Vagina (tissue), 2 donors: ENCODE results near the gene FHIT. TPM values are rescaled to one million over a fixed set of nuclear protein-coding genes. Genes with fewer than 3 reads are reported as not detected.

Experiments
- DNase-seq, 2 donors: peaks; one replicate each; pipeline ENCODE4 v3.0.0-alpha.2; 2017; ENCODE audit errors: extremely low spot score in 2 of 2
- H3K27ac ChIP-seq: fragments of 200-600 bp; sonication (generic); one replicate; pipeline ENCODE4 v1.5.1; 2019
- H3K27me3 ChIP-seq: fragments of 200-600 bp; sonication (generic); one replicate; pipeline ENCODE4 v1.5.1; 2019
- H3K36me3 ChIP-seq, 2 donors: fragments of 200-600 bp; sonication (generic); one replicate each; pipeline ENCODE4 v1.5.1; 2017 to 2019
- H3K4me1 ChIP-seq: fragments of 200-600 bp; sonication (generic); one replicate; pipeline ENCODE4 v1.5.1; 2019
- H3K4me3 ChIP-seq, 2 donors: fragments of 200-600 bp; sonication (generic); 1 replicate in 1 of 2; 2 replicates in 1 of 2; pipeline ENCODE4 v1.5.1; 2016 to 2019
- H3K9me3 ChIP-seq: fragments of 200-600 bp; sonication (generic); one replicate; pipeline ENCODE4 v1.5.1; 2019
- POLR2A ChIP-seq, 2 donors: fragments of 450-650 bp; IDR thresholded peaks; one replicate each; pipeline ENCODE4 v1.6.1; 2017; ENCODE audit warnings: antibody characterized with exemption in 2 of 2, mild to moderate bottlenecking in 2 of 2, moderate library complexity in 2 of 2
- POLR2AphosphoS5 ChIP-seq, 2 donors: sonication (generic); formaldehyde crosslinking; IDR thresholded peaks; one replicate each; pipeline ENCODE4 v1.9.0; 2017; ENCODE audit warnings: antibody characterized with exemption in 2 of 2, mild to moderate bottlenecking in 2 of 2, low read depth in 1 of 2; ENCODE audit not compliant: insufficient read depth in 1 of 2
- intact Hi-C: fragments of 100-400 bp; cut with DNase I; formaldehyde crosslinking; loops from one replicate; pipeline ENCODE4 v1.15.1; 2023
- total RNA-seq: library from RNA; depleted of rRNA; stranded (reverse); fragments of >200 nt; gene quantifications from one replicate; pipeline ENCODE4 v1.2.3, GENCODE V29; 2016
- TF ChIP-seq, protein P1 (sequence below), 3 experiments: fragments of 450-650 bp in 2 of 3; fragments of 200-600 bp in 1 of 3; sonication (generic) in 1 of 3; IDR thresholded peaks; one replicate each; pipeline ENCODE4 v1.5.1; 2017 to 2019; ENCODE audit warnings: antibody characterized with exemption in 3 of 3, mild to moderate bottlenecking in 2 of 3, moderate library complexity in 2 of 3

FHIT gene
- total RNA-seq, 1 donor from 2014 or later: 7.9 TPM

DNA sequence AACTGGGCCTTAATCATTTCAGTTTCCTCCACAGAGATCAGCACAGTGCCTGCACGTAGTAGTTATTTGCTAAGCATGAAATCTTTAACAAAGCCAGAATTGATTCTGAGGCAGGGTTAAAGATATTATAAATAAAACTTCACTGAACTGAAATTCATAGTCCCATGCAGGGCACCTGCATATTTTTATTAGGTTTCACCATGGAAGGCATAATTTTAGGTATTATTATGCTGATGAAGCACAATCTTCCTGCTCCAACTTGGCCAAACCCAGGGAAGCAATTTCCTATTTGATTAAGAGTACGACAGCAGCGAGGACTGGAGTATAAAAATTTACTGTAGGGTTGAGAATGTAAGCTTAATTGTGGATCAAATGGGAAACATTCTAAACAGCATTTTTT is 1131.0 kb downstream of the FHIT start:
- TF ChIP-seq POLR2A (IDR thresholded peaks at IDR 0.05) (no peak), POLR2AphosphoS5 (IDR thresholded peaks at IDR 0.05; ENCODE audit: insufficient read depth in 1 of 2, low read depth in 1 of 2) (no peak)
- TF ChIP-seq, protein P1, sequence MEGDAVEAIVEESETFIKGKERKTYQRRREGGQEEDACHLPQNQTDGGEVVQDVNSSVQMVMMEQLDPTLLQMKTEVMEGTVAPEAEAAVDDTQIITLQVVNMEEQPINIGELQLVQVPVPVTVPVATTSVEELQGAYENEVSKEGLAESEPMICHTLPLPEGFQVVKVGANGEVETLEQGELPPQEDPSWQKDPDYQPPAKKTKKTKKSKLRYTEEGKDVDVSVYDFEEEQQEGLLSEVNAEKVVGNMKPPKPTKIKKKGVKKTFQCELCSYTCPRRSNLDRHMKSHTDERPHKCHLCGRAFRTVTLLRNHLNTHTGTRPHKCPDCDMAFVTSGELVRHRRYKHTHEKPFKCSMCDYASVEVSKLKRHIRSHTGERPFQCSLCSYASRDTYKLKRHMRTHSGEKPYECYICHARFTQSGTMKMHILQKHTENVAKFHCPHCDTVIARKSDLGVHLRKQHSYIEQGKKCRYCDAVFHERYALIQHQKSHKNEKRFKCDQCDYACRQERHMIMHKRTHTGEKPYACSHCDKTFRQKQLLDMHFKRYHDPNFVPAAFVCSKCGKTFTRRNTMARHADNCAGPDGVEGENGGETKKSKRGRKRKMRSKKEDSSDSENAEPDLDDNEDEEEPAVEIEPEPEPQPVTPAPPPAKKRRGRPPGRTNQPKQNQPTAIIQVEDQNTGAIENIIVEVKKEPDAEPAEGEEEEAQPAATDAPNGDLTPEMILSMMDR (IDR thresholded peaks at IDR 0.05): no peak
- H3K27me3 ChIP-seq: no peaks in the 10 kb centered on the region
- H3K36me3 ChIP-seq: no peaks in the 10 kb centered on the region
- H3K4me3 ChIP-seq: no peak overlapping the region
- H3K4me1 ChIP-seq: no peaks in the 10 kb centered on the region
- DNase-seq: no peak
- no peak overlapping the region for H3K27ac ChIP-seq
- H3K9me3 ChIP-seq: no peaks in the 10 kb centered on the region
- intact Hi-C loops: no loop called here

DNA sequence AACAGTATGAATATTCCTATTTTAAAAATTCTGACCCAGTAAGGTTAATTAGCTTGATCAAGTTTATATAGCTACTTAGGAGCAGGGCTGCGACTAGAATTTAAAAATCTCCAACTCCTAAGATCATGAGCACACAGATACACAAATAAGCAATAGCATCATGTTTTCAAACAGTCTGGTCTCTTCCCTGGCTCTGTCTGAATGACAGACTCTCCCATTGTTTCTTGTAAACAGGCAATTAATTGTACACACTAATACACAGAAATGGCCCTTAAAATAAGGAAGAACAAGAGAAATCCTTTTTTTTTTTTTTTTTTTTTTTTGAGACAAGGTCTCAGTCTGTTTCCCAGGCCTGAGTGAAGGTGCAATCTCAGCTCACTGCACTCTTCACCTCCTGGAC is 1137.1 kb downstream of the FHIT start:
- Histone ChIP-seq H3K27me3 (no peaks in the 10 kb centered on the region), H3K4me1 (no peaks in the 10 kb centered on the region), H3K27ac (no peak overlapping the region), H3K36me3 (no peaks in the 10 kb centered on the region), H3K4me3 (no peak overlapping the region), H3K9me3 (no peaks in the 10 kb centered on the region)
- no peak for DNase-seq
- intact Hi-C loops: no loop called here
- TF ChIP-seq, protein P1 (IDR thresholded peaks at IDR 0.05): no peak

DNA sequence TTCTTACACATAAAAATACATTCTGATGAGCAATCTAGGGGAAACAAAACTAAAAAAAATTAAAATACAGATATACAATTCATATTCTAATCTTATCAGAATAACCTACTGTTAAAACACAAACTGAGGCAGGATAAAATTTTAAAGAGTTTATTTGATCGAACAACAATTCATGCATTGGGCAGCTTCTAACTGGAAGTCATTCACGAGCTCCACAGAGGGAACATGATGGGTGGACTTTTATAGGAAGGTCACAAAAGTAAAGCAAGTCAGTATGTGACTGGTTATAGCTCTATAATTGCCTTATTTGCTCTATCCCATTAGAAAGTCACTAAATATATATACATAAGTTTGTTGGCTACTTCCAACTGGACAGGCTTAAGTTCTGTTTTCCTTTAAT is 1144.0 kb downstream of the FHIT start:
- Histone ChIP-seq H3K36me3 (no peaks in the 10 kb centered on the region), H3K4me3 (no peak overlapping the region), H3K9me3 (no peaks in the 10 kb centered on the region), H3K4me1 (no peaks in the 10 kb centered on the region), H3K27me3 (no peaks in the 10 kb centered on the region), H3K27ac (no peak overlapping the region)
- intact Hi-C loops: no loop called here
- no peak for DNase-seq
- TF ChIP-seq POLR2AphosphoS5 (IDR thresholded peaks at IDR 0.05; ENCODE audit: insufficient read depth in 1 of 2, low read depth in 1 of 2) (no peak), POLR2A (IDR thresholded peaks at IDR 0.05) (no peak)
- TF ChIP-seq, protein P1 (IDR thresholded peaks at IDR 0.05): no peak

- H3K4me1 ChIP-seq: no peaks in the 10 kb centered on the region
- no peak overlapping the region for H3K27ac ChIP-seq
- H3K27me3 ChIP-seq: no peaks in the 10 kb centered on the region
- TF ChIP-seq POLR2A (IDR thresholded peaks at IDR 0.05): no peak
- no peak for TF ChIP-seq POLR2AphosphoS5 (IDR thresholded peaks at IDR 0.05; ENCODE audit: insufficient read depth in 1 of 2, low read depth in 1 of 2)
- TF ChIP-seq, protein P1 (IDR thresholded peaks at IDR 0.05): no peak
- no peak overlapping the region for H3K4me3 ChIP-seq
- intact Hi-C loops: no loop called here
- H3K36me3 ChIP-seq: no peaks in the 10 kb centered on the region
- no peaks in the 10 kb centered on the region for H3K9me3 ChIP-seq
- no peak for DNase-seq
Measured at GRCh38 chr3:60102154-60102553, 1149.1 kb downstream of the FHIT start.

DNA sequence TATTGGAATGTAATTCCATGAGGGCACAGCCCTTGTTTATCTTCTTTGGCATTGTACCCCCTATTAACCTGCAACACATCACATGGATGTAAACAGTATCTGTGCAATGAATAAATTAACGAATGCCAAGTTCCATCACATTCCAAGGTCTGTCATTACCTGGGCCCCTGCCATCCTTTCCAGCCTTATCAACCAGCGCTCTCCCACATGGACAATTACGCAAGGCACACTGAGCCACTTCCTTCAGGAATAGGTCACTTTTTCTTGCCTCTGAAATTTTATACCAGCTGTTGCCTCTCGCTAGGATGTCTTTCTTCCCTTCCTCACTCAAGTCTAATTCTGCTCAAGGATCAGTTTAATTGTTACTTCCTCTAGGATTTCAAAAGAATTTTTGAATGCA is 1149.6 kb downstream of the FHIT start:
- no peak for DNase-seq
- Histone ChIP-seq H3K36me3 (no peaks in the 10 kb centered on the region), H3K27ac (no peak overlapping the region), H3K4me3 (no peak overlapping the region), H3K9me3 (no peaks in the 10 kb centered on the region), H3K27me3 (no peaks in the 10 kb centered on the region), H3K4me1 (no peaks in the 10 kb centered on the region)
- intact Hi-C loops: no loop called here
- TF ChIP-seq POLR2AphosphoS5 (IDR thresholded peaks at IDR 0.05; ENCODE audit: insufficient read depth in 1 of 2, low read depth in 1 of 2): no peak
- TF ChIP-seq, protein P1 (IDR thresholded peaks at IDR 0.05): no peak
- TF ChIP-seq POLR2A (IDR thresholded peaks at IDR 0.05): no peak
